HG03442 (cell line): Measurements from ENCODE around the gene SLC9C1.

Experiments used
- ATAC-seq: cut with Tn5 transposase; IDR thresholded peaks from one replicate; pipeline ENCODE4 v1.9.1; 2021; ENCODE audit warnings: mild to moderate bottlenecking, moderate library complexity; ENCODE audit not compliant: unreplicated experiment

Gene SLC9C1

GRCh38 chr3:112115806-112116383 lies 178.1 kb downstream of the SLC9C1 start:
- ATAC-seq: no peak

GRCh38 chr3:112115161-112115739 lies 178.8 kb downstream of the SLC9C1 start:
- peak; percentile 43 for ATAC-seq

- no peak for ATAC-seq
These were observed 179.3 kb downstream of the SLC9C1 start for GRCh38 chr3:112114576-112115160.

- peak; percentile 47 for ATAC-seq
These were observed 182.1 kb downstream of the SLC9C1 start for GRCh38 chr3:112111785-112112402.

- ATAC-seq: no peak
These were observed 184.7 kb downstream of the SLC9C1 start for GRCh38 chr3:112109322-112109721.

- no peak for ATAC-seq
These were observed 189.2 kb downstream of the SLC9C1 start for GRCh38 chr3:112104774-112105173.

- ATAC-seq: no peak
These were observed 192.1 kb downstream of the SLC9C1 start for GRCh38 chr3:112101916-112102315.

- peak; percentile 73 for ATAC-seq
These were observed 196.6 kb downstream of the SLC9C1 start for GRCh38 chr3:112097378-112097777.

- ATAC-seq: no peak
These were observed 197.8 kb downstream of the SLC9C1 start for GRCh38 chr3:112096176-112096575.

- no peak for ATAC-seq
These were observed 198.3 kb downstream of the SLC9C1 start for GRCh38 chr3:112095731-112096130.

GRCh38 chr3:112093180-112093522 lies 200.9 kb downstream of the SLC9C1 start:
- no peak for ATAC-seq

GRCh38 chr3:112092496-112093179 lies 201.4 kb downstream of the SLC9C1 start:
- no peak for ATAC-seq

- no peak for ATAC-seq
These were observed 203.0 kb downstream of the SLC9C1 start for GRCh38 chr3:112090887-112091586.
